Smooth muscle cell of the brain vasculature (primary cell): ENCODE data around the gene ZFP57.
"Not testable (repeated sequence)": the region's sequence is repeated elsewhere in the genome, so short reads cannot be mapped to it uniquely, and the experiment has no call there.

Source experiments
- DNase-seq: peaks from one replicate; pipeline ENCODE4 v3.0.0-alpha.2; 2012; ENCODE audit warnings: low read depth, low spot score

Gene ZFP57

DNA sequence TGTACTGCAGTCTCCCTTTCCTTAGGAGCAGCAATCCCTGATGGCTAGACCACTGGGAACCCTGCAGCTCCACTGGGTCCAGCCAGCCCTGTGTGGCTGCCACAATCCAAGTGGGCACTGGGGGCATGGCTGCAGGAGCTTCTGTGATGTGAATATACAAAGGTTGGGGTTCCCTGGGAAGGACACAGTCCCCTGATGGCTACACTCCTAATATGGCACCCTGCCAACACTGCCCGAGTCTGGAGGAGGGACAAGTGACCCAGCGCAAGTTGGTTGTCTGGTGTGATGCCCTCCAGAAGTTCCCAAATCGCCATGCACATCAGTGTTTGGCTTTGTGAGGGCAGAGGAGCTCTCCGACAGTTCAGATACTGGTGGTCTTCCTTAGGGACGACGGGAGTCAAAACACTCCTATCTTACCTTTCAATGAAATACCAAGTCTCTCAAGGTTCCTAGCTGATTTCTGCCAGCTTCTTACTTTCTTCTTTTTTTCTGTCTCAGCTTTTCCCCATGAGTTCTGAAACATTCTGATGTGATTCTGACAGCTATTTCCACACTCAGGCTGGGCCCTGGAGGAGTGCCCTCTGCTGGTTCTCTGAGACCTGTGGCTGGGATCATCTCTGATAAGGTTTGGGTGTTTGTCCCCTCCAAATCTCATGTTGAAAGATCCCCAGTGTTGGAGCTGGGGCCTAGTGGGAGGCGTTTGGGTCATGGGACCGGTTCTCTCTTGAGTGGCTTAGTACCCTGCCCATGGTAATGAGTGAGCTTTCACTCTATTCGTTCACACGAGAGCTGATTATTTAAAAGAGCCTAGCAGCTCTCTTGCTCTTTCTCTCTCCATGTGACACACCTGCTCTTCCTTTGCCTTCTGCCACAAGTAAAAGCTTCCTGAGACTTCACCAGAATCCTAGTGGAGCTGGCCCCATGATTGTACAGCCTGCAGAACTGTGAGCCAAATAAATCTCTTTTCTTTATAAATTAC lies 15.5 kb upstream of the ZFP57 start:
- DNase-seq, result no peak

GRCh38 chr6:29694637-29695036 lies 13.7 kb upstream of the ZFP57 start:
- DNase-seq, result no peak

DNA sequence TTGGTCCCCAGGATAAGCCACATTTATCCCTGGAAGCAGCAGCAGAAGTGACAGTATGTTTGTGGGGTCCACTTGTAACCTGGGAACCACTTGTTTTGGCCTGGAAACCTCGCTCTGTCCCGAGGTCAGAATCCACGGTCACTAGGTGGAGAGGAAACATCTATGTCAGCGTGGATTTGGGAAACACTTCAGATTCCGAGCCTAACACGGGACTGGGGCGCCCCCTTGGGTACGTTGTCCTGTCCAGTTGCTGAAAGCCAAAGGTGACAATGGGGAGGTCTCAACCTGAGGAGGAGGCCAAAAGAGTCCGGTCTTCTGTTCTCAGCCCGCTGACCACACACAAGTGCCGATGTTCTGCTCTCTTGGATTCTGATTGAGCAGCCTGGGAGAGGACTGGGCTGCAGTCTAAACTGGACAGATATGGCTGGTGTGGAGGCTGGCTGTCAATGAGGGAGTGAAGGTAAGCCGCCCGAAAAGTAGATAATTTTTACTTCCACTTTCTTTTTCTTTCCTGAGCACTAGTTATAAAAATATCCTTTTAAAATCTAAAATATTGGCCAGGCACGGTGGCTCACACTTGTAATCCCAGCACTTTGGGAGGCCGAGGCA lies 4.9 kb upstream of the ZFP57 start:
- no peak for DNase-seq

GRCh38 chr6:29681811-29682210 lies 859 bp upstream of the ZFP57 start:
- no peak for DNase-seq

DNA sequence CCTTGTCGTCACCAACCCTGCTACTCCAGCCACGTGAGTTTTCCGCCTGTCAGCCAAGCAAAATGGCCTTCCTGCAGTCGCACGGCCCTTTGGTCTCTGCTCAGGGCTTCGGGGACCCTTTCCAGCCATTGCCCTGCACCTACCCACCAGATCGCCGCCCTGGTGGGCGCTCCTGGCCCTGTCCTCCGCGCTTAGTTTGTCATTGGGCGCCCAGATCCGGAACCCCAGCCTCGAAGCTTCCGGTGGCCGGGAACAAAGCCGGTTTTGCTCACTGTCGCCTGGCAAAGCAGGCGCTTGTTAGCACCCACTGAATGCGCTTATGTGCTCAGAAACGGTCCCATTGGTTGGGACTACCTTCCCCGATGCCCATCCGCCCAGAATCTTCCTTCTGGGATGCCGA lies 536 bp downstream of the ZFP57 start:
- DNase-seq, result no peak

GRCh38 chr6:29679962-29680361 lies 990 bp downstream of the ZFP57 start:
- DNase-seq, result no peak

GRCh38 chr6:29678114-29678513 lies 2.8 kb downstream of the ZFP57 start:
- DNase-seq, result no peak

DNA sequence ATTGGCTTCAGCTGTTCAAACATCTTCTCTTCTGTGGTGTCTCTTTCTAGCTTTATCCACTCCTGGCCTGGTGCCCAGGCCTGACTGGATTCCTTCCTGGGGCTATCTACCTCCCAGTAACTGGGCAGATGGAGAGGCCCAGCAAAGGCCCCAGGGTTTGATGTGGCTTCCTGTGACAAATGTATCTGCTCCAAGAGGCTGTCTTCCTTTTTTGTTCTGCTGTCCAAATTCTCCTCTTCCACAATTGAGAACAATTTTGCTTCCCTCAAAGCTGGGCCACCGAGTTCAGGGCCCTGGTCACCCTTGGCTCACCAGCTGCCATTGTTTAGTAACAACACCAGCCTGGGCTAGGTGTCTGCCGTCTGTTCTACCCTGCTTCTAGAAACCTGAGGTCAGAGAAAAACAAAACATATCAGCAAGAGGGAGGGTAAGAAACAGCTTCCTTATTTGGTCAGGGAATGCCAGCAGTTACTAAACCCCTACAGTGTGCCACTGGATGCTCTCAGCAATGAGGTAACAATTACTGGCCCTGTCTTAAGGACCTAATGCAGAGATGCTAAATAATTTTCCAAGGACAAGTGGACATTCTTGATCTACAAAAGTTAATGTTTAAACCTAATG lies 3.9 kb downstream of the ZFP57 start:
- peak; percentile 4 for DNase-seq

GRCh38 chr6:29675561-29675960 lies 5.4 kb downstream of the ZFP57 start:
- no peak for DNase-seq

GRCh38 chr6:29674008-29674407 lies 6.9 kb downstream of the ZFP57 start:
- no peak for DNase-seq

GRCh38 chr6:29673161-29673560 lies 7.8 kb downstream of the ZFP57 start:
- DNase-seq, result no peak

GRCh38 chr6:29672116-29672515 lies 8.8 kb downstream of the ZFP57 start:
- DNase-seq, result not testable (repeated sequence)

DNA sequence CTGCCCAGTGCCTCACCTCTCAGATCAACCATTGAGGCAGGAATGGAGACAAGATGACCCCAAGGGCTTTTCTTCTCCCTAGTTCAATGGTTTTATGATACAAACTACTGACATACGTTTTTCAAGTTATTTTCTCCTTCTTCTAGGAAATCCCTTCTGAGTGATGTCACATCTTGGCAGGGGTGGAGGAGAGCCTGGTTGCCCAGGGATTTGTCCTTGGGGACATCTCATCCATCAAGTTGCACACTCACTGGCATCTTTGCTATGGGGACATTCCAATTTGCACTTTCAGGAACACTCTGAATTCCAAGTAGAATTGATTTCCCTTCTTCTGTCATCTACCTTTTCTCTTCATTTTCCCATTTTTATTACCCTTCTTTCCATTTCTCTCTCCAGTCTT lies 9.9 kb downstream of the ZFP57 start:
- DNase-seq, result no peak

DNA sequence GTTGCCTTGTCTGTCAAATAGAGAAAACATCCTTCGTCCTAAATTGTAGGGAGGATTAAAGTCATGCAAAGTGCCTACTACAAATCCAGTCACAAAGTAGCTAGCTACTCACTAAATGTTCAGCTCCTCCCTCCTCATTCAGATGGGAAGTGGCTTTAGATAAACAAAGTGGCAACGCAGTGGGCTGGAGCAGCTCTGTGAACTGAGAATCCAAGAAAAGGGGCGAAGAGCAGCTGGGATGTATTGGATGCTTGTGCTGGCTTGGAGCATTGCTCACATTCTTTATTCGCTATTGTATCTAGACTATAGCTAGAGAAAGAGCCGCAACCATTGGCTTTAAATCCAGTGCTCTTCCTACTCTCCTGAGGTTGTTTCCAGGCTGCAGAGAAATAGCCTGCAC lies 13.8 kb downstream of the ZFP57 start:
- no peak for DNase-seq

DNA sequence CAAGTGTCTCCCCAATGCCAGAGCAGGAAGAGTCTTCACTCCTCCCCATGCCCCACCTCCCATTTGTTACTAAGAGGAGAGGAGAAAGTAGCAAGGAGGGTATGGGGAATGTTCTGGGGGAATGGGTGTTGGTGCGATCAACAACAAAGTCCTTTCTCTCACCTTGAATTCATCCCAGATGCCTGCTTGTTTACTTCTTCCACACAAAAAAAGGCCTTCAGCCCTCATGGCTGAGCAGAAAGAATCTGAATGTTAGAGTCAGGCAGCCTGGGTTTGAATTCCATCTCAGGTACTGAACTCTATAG lies 14.2 kb downstream of the ZFP57 start:
- DNase-seq, result no peak

GRCh38 chr6:29665942-29666825 lies 14.8 kb downstream of the ZFP57 start:
- DNase-seq, result no peak

- DNase-seq, result no peak
These were observed 17.5 kb downstream of the ZFP57 start for GRCh38 chr6:29663300-29664042.

DNA sequence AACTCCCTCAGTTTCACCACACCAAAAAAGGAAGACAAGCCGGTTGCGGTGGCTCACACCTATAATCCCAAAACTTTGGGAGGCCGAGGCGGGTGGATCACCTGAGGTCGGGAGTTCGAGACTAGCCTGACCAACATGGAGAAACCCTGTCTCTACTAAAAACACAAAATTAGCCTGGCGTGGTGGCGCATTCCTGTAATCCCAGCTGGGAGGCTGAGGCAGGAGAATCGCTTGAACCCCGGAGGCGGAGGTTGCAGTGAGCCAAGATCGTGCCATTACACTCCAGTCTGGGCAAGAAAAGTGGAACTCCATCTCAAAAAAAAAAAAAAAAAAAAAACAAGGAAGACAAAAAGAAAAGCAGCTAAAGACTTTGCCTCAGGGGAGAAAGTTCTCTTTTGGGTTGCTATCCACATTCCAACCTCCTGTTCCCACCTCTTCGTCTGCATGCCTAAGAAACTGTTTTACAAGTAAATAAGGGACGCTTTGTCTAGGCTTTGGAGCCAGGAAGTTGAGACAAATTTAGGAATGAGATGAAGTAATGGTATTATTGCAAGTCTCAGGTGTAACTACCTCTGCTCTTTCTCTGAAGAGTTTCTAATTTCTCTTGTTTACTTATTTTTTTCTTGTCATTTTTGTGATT lies 19.3 kb downstream of the ZFP57 start:
- not testable (repeated sequence) for DNase-seq

DNA sequence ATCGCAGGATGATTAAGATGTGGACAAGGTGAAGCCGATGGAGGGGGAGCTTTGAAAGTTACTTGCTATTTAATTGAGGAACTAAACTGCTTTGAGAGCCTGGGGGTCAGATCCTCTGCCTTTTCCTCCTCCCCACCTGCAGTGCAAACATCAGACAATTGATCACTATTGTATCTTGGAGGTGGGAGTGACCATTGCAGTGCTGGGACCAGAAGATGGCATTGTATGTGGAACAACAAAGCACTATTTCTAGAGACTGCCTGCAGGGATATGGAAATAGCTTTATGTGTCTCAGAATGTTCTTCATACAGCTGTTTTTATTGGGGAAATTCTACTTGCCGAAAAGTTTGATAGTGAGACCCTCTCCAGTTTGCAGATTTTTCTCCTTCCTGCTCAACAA lies 19.9 kb downstream of the ZFP57 start:
- no peak for DNase-seq

- DNase-seq, result no peak
These were observed 24.2 kb downstream of the ZFP57 start, which contains the start of gene MOG for GRCh38 chr6:29656798-29657197. MOG (plus strand) TSS chr6:29657092; CDS start chr6:29657210, 118 bp downstream.
